Astrocyte of the spinal cord (primary cell): ENCODE results near the gene AGRN.

Experiments
- DNase-seq: peaks from one replicate; pipeline ENCODE4 v3.0.0; 2011; ENCODE audit warnings: low read depth, low spot score
- H3K4me3 ChIP-seq: 2 replicates; pipeline ENCODE4 v1.5.1; 2011; ENCODE audit warnings: low read depth, mild to moderate bottlenecking, low read length, moderate library complexity
- CTCF ChIP-seq: IDR thresholded peaks from 2 replicates; pipeline ENCODE4 v1.5.1; 2012; ENCODE audit warnings: low read depth, mild to moderate bottlenecking, low read length, inconsistent platforms
- in situ Hi-C: cut with HindIII; loops from 2 replicates; pipeline ENCODE4 v1.10.0; 2017; ENCODE audit warnings: low sequenced_read_pairs

Gene AGRN

GRCh38 chr1:1089731-1090423 lies 70.0 kb downstream of the AGRN start:
- in situ Hi-C loops: no loop called here
- no peak for DNase-seq
- H3K4me3 ChIP-seq: no peak overlapping the region
- no peak for TF ChIP-seq CTCF

GRCh38 chr1:1090424-1091343 lies 70.8 kb downstream of the AGRN start:
- in situ Hi-C loops: no loop called here
- H3K4me3 ChIP-seq: no peak overlapping the region
- DNase-seq: no peak

GRCh38 chr1:1091344-1092148 lies 71.6 kb downstream of the AGRN start:
- TF ChIP-seq CTCF: no peak
- in situ Hi-C loops: no loop called here

More at GRCh38 chr1:1090424-1091343, 70.8 kb downstream of the AGRN start:
- TF ChIP-seq CTCF: no peak

GRCh38 chr1:1092149-1092855 lies 72.4 kb downstream of the AGRN start:
- in situ Hi-C loops: no loop called here
- no peak overlapping the region for H3K4me3 ChIP-seq
- DNase-seq: no peak
- no peak for TF ChIP-seq CTCF

More at GRCh38 chr1:1091344-1092148, 71.6 kb downstream of the AGRN start:
- no peak overlapping the region for H3K4me3 ChIP-seq
- no peak for DNase-seq

- DNase-seq: no peak
- in situ Hi-C loops: no loop called here
- no peak for TF ChIP-seq CTCF
- H3K4me3 ChIP-seq: no peak overlapping the region
Observed at GRCh38 chr1:1092894-1093609, 73.1 kb downstream of the AGRN start.
